ENCODE data around the gene UGDH.
"Not testable (repeated sequence)": the region's sequence is repeated elsewhere in the genome, so short reads cannot be mapped to it uniquely, and the experiment has no call there.

Gene UGDH

GRCh38 chr4:39541987-39542610 lies 14.9 kb upstream of the UGDH start:
- no peak for DNase-seq (ENCODE audit: extremely low read depth, insufficient read length)
- Histone ChIP-seq H3K4me3 (replicated peaks; ENCODE audit: low read depth, low read length) (no peak overlapping the region), H3K27me3 (replicated peaks; ENCODE audit: control insufficient read depth, insufficient read depth, low read length) (no peaks in the 10 kb centered on the region), H3K36me3 (ENCODE audit: control insufficient read depth, insufficient read depth, low read length) (peaks cover 1% of the 10 kb centered on the region; the same call in 1 of the 2 replicates)
- TF ChIP-seq, protein P1, sequence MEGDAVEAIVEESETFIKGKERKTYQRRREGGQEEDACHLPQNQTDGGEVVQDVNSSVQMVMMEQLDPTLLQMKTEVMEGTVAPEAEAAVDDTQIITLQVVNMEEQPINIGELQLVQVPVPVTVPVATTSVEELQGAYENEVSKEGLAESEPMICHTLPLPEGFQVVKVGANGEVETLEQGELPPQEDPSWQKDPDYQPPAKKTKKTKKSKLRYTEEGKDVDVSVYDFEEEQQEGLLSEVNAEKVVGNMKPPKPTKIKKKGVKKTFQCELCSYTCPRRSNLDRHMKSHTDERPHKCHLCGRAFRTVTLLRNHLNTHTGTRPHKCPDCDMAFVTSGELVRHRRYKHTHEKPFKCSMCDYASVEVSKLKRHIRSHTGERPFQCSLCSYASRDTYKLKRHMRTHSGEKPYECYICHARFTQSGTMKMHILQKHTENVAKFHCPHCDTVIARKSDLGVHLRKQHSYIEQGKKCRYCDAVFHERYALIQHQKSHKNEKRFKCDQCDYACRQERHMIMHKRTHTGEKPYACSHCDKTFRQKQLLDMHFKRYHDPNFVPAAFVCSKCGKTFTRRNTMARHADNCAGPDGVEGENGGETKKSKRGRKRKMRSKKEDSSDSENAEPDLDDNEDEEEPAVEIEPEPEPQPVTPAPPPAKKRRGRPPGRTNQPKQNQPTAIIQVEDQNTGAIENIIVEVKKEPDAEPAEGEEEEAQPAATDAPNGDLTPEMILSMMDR (IDR thresholded peaks at IDR 0.05; ENCODE audit: insufficient read depth, low read length, poor library complexity, severe bottlenecking): no peak

DNA sequence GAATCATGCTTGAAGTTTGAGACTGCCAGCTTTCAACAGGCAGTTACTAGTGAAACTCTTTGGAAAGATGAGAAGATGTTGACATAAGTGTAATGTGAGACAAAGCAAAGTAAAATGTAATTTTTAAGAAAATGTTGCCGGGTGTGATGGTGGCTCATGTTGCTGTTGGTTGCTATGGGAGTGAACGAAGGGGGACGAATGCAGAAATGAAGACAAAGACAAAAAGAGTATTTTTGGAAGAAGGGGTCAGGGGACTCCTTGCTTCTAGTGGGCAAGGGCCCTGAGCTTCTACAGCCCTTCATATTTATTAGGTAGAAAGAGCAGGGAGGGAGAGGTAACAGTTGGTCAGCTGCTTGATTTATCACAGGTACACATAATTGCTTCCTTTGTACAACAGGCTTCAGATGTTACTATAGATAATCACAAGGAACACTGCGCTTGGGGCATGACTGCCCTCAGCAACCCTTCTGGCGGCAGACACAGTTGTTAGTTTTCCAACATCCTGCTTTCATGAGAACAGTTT lies 11.9 kb upstream of the UGDH start:
- H3K36me3 ChIP-seq (ENCODE audit: control insufficient read depth, insufficient read depth, low read length): peaks cover 1% of the 10 kb centered on the region; the same call in 1 of the 2 replicates
- H3K4me3 ChIP-seq (replicated peaks; ENCODE audit: low read depth, low read length): no peak overlapping the region
- no peak for DNase-seq (ENCODE audit: extremely low read depth, insufficient read length)
- H3K27me3 ChIP-seq (replicated peaks; ENCODE audit: control insufficient read depth, insufficient read depth, low read length): no peaks in the 10 kb centered on the region
- TF ChIP-seq, protein P1 (IDR thresholded peaks at IDR 0.05; ENCODE audit: insufficient read depth, low read length, poor library complexity, severe bottlenecking): no peak

GRCh38 chr4:39533541-39533940 lies 6.3 kb upstream of the UGDH start:
- Histone ChIP-seq H3K4me3 (replicated peaks; ENCODE audit: low read depth, low read length) (no peak overlapping the region), H3K27me3 (replicated peaks; ENCODE audit: control insufficient read depth, insufficient read depth, low read length) (no peaks in the 10 kb centered on the region), H3K36me3 (ENCODE audit: control insufficient read depth, insufficient read depth, low read length) (no peaks in the 10 kb centered on the region; the same call in 1 of the 2 replicates)
- TF ChIP-seq, protein P1 (IDR thresholded peaks at IDR 0.05; ENCODE audit: insufficient read depth, low read length, poor library complexity, severe bottlenecking): no peak
- DNase-seq (ENCODE audit: extremely low read depth, insufficient read length): no peak

GRCh38 chr4:39532237-39532636 lies 5.0 kb upstream of the UGDH start:
- H3K27me3 ChIP-seq (replicated peaks; ENCODE audit: control insufficient read depth, insufficient read depth, low read length); H3K4me3 ChIP-seq (replicated peaks; ENCODE audit: low read depth, low read length); DNase-seq (ENCODE audit: extremely low read depth, insufficient read length); H3K36me3 ChIP-seq (ENCODE audit: control insufficient read depth, insufficient read depth, low read length): not testable (repeated sequence)

DNA sequence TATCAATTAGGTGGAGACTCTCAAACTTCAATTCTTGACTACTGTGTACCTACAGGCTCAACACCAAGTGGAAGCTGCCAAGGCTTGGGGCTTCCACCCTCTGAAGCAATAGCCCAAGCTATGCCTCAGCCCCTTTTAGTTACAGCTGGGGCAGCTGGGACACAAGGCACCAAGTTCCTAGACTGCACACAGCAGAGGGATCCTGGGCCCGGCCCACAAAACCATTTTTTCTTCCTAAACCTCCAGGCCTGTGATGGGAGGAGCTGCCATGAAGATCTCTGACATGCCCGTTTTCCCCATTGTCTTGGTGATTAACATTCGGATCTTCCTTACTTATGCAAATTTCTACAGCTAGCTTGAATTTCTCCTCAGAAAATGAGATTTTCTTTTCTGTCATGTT lies 3.4 kb upstream of the UGDH start:
- H3K4me3 ChIP-seq (replicated peaks; ENCODE audit: low read depth, low read length): no peak overlapping the region
- no peaks in the 10 kb centered on the region; the same call in 1 of the 2 replicates for H3K36me3 ChIP-seq (ENCODE audit: control insufficient read depth, insufficient read depth, low read length)
- TF ChIP-seq, protein P1 (IDR thresholded peaks at IDR 0.05; ENCODE audit: insufficient read depth, low read length, poor library complexity, severe bottlenecking): no peak
- DNase-seq (ENCODE audit: extremely low read depth, insufficient read length): no peak
- H3K27me3 ChIP-seq (replicated peaks; ENCODE audit: control insufficient read depth, insufficient read depth, low read length): no peaks in the 10 kb centered on the region

- no peaks in the 10 kb centered on the region; the same call in 1 of the 2 replicates for H3K36me3 ChIP-seq (ENCODE audit: control insufficient read depth, insufficient read depth, low read length)
- H3K27me3 ChIP-seq (replicated peaks; ENCODE audit: control insufficient read depth, insufficient read depth, low read length): no peaks in the 10 kb centered on the region
- no peak for DNase-seq (ENCODE audit: extremely low read depth, insufficient read length)
- TF ChIP-seq, protein P1 (IDR thresholded peaks at IDR 0.05; ENCODE audit: insufficient read depth, low read length, poor library complexity, severe bottlenecking): no peak
- no peak overlapping the region for H3K4me3 ChIP-seq (replicated peaks; ENCODE audit: low read depth, low read length)
Measured at GRCh38 chr4:39529534-39529933, 2.3 kb upstream of the UGDH start.
